Mesenteric fat pad (tissue), 1 donor: ENCODE measurements around the gene BUB1B. TPM values are rescaled to one million over a fixed set of nuclear protein-coding genes. Genes with fewer than 3 reads are reported as not detected.

Experiments used
- total RNA-seq: library from RNA; stranded (reverse); fragmentation: NEBNext Ultra II Directional; extraction: Animal tissue kit (Norgen Biotek cat#: 25700); gene quantifications from one replicate; pipeline ENCODE4 v1.2.1, GENCODE V29; 2021
- donor health status: DM: yes; HTN: yes; CAD: no.

The BUB1B gene
- total RNA-seq, 1 donor from 2014 or later, result 0.39 TPM

Other genes with a start within 250 kb of the BUB1B start
- 8.2 TPM for gene GPR176, start 240.8 kb upstream of the BUB1B start, total RNA-seq
- gene EIF2AK4, start 227.0 kb upstream of the BUB1B start, total RNA-seq, result 39.1 TPM
- gene SRP14, start 121.9 kb upstream of the BUB1B start, total RNA-seq, result 168 TPM
- 4.0 TPM for gene BMF, start 52.2 kb upstream of the BUB1B start, total RNA-seq
- 0.26 TPM for gene PAK6, start 78.0 kb downstream of the BUB1B start, total RNA-seq
- not detected for gene ANKRD63, start 122.0 kb downstream of the BUB1B start, total RNA-seq
- gene PLCB2, start 146.9 kb downstream of the BUB1B start, total RNA-seq, result 31.9 TPM
- 27.9 TPM for gene INAFM2, start 162.6 kb downstream of the BUB1B start, total RNA-seq
- 10.6 TPM for gene CCDC9B, start 179.9 kb downstream of the BUB1B start, total RNA-seq
- 2.7 TPM for gene PHGR1, start 190.0 kb downstream of the BUB1B start, total RNA-seq
- gene DISP2, start 197.2 kb downstream of the BUB1B start, total RNA-seq, result 0.26 TPM
- 16.5 TPM for gene KNSTRN, start 221.7 kb downstream of the BUB1B start, total RNA-seq
- gene IVD, start 244.7 kb downstream of the BUB1B start, total RNA-seq, result 45.3 TPM